ENCODE measurements around the gene AK3.
A peak's percentile ranks its signal among the peaks of the same experiment; 100 is the strongest.
"Not testable (repeated sequence)": the region's sequence is repeated elsewhere in the genome, so short reads cannot be mapped to it uniquely, and the experiment has no call there.

AK3 gene

DNA sequence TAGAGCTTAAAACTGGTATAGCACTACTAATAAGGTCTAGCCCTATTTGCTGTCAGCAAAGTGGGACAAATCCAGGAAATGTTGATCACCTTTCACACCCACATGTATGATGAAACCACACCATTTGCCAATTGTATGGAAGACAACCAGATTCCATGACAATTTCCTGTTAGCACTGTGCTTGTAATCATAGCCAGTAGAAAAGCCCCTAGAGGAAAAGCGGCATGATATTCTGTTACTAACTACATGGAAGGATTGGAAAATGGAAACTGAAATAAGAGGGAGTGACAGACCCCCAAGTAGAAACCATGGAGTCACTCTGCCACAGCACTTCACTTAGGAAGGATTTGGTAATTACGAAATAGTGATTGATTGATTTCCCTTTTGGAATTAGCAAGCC, 75.6 kb downstream of the AK3 start:
- peak in 1 of 14 donors; percentile 34 for DNase-seq

DNA sequence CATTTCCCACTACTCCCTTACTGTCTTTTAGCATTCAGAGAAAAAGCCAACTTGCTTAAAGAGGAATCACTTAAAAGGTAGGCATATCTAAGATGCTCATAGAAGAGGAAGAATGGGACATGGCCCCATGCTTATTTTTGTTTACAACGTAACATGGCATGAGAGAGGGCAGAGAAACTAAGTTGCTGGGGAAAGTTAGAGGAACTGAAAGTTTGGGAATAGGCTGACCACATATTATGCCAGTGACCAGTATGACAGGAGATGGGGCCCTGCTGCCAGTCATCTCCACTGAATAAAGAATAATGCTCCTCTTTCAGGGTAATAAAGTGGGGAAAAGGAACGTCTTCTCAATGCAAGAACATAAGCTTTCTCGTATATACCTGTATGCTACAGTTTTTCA, 77.0 kb downstream of the AK3 start:
- peak in 1 of 14 donors; percentile 18 for DNase-seq

DNA sequence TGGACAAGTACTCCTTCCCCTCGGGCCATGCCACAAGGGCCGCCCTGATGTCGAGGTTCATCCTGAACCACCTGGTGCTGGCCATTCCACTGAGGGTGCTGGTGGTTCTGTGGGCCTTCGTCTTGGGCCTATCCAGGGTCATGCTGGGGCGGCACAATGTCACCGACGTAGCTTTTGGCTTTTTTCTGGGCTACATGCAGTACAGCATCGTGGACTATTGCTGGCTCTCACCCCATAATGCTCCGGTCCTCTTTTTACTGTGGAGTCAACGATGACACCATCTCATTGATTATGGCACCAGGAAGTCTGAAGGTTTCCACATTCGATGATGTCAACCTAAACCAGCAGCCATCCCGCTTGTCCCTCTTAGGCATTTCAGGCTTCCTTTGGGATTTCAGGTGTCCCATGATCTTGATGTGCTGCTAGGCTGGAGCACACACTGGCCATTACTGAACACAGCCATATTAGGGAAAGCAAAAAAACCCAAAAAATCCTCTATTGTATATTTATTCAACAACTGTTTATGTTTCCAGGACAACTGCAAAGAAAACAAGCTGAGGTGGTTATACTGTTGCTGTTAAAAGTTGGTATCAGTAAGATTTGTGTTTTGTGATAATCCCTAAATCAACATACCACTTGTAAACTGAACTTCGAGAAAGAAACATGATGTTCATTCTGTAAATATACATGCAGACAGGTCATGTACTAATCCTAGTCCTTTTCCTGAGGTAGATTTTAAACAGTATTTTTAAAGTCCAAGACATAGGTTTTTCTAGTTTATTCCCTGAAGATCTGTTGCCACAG, 77.8 kb downstream of the AK3 start:
- peak in 2 of 14 donors; percentile 20 to 37 for DNase-seq

DNA sequence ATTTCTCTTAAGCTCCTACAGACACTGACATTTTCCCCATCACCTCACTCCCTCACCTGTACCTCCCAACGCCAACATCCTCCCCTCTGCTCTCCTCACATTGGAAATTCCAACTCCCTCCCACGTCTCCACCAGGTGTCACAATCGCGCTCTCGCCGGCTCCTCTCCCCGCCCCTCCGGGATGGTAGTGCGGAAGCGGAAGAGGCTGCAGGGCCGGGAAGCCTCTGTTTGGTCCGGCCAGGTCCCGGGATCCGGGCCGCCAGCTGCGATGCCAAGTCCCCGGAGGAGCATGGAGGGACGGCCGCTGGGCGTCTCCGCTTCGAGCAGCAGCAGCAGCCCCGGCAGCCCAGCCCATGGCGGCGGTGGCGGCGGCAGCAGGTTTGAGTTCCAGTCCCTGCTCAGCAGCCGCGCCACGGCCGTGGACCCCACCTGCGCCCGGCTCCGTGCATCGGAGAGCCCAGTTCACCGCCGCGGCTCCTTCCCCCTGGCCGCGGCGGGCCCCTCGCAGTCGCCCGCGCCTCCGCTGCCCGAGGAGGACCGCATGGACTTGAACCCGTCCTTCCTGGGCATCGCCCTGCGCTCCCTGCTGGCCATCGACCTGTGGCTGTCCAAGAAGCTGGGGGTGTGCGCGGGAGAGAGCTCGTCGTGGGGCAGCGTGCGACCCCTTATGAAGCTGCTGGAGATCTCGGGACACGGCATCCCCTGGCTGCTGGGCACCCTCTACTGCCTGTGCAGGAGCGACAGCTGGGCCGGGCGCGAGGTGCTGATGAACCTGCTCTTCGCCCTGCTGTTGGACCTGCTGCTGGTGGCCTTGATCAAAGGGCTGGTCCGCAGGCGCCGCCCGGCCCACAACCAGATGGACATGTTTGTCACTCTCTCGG, 78.7 kb downstream of the AK3 start, which contains the start of gene PLPP6:
Gene PLPP6, plus strand, starts transcription at position 187 of the 881 bp plus-strand sequence. Its CDS starts 82 bp downstream, at position 269.
- peak in 13 of 14 donors; percentile 20 to 93 (median 66) for DNase-seq

DNA sequence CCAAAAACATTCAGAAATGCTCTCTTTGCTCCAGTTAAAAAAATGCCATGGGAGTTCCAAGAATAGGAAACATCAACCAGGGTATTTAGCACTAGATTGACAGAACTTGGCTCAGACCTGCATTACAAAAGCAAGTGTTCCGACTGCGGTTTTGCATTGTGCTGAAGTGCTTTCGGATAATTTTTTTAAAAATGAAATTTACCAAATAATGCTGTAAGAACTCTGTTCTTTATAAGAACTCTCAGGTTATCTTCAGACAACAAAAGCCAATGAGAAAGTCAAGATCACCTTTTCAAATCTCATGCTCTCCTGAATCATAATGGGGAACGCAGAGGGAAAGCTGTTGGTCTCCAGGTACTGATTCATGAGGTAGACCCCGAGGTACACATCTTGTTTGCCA, 79.4 kb downstream of the AK3 start:
- DNase-seq = no peak

DNA sequence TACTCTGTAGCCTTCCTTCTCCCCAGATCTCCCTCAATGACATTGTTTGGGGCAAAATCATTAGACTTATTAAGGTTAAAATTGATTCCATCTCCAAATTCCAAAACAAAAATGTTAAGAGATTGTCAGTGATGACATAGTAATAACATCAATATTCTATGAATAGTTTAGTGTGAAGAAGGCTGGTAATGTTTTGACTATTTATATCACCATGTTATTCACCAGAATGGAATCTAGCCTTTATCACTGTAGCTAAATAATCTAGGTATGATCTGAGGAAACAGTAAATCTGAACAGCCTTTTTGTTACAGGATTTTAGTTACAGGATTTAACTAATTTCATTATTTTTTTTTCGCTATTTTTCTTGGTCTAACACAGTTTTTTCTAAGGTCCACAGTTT, 79.8 kb downstream of the AK3 start:
- no peak for DNase-seq

DNA sequence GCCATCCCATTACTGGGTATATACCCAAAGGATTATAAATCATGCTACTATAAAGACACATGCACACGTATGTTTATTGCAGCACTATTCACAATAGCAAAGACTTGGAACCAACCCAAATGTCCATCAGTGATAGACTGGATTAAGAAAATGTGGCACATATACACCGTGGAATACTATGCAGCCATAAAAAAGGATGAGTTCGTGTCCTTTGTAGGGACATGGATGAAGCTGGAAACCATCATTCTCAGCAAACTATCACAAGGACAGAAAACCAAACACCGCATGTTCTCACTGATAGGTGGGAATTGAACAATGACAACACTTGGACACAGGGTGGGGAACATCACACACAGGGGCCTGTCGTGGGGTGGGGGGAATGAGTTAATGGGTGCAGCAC, 80.3 kb downstream of the AK3 start:
- not testable (repeated sequence) for DNase-seq

Data from C1 segment of cervical spinal cord (tissue), 14 donors.